HepG2 (cell line): Measurements from ENCODE around the gene UTP4. TPM values are rescaled to one million over a fixed set of nuclear protein-coding genes. Genes with fewer than 3 reads are reported as not detected.

ENCODE experiments used
- ELF3 ChIP-seq: IDR thresholded peaks from 2 replicates; pipeline ENCODE4 v1.6.1; 2016; ENCODE audit warnings: missing genetic modification reagents, missing compliant biosample characterization
- ETS1 ChIP-seq: sonication (generic); formaldehyde crosslinking; IDR thresholded peaks from 2 replicates; pipeline ENCODE4 v1.4.0; 2020; ENCODE audit warnings: missing genetic modification reagents
- FOXP1 ChIP-seq, 2 experiments: fragments of 450-650 bp in 1 of 2; IDR thresholded peaks; 2 replicates each; pipeline ENCODE4 v1.6.1; 2017 to 2018; ENCODE audit warnings: antibody characterized with exemption in 1 of 2
- FUBP1 ChIP-seq: sonication (generic); formaldehyde crosslinking; IDR thresholded peaks from 2 replicates; pipeline ENCODE4 v1.5.1; 2020; ENCODE audit warnings: missing genetic modification reagents, mild to moderate bottlenecking, borderline replicate concordance
- KAT8 ChIP-seq: IDR thresholded peaks from 2 replicates; pipeline ENCODE4 v1.6.1; 2016; ENCODE audit warnings: missing genetic modification reagents, missing compliant biosample characterization
- KLF15 ChIP-seq: sonication (generic); formaldehyde crosslinking; IDR thresholded peaks from 2 replicates; pipeline ENCODE4 v1.8.1; 2023; ENCODE audit warnings: borderline replicate concordance, mild to moderate bottlenecking, inconsistent platforms, missing genetic modification reagents, mixed read lengths
- MEF2D ChIP-seq: sonication (generic); formaldehyde crosslinking; IDR thresholded peaks from 2 replicates; pipeline ENCODE4 v1.5.1; 2020; ENCODE audit warnings: mild to moderate bottlenecking, missing genetic modification reagents
- MTA3 ChIP-seq: sonication (generic); formaldehyde crosslinking; IDR thresholded peaks from 2 replicates; pipeline ENCODE4 v1.4.0; 2020; ENCODE audit warnings: missing genetic modification reagents
- NFIB ChIP-seq: sonication (generic); formaldehyde crosslinking; IDR thresholded peaks from 2 replicates; pipeline ENCODE4 v1.9.0; 2021; ENCODE audit warnings: missing genetic modification reagents, mild to moderate bottlenecking, borderline replicate concordance
- PCBP2 ChIP-seq: fragments of 200-400 bp; formaldehyde crosslinking; optimal IDR thresholded peaks from 2 replicates; pipeline ENCODE3; 2018; ENCODE audit warnings: low read length, low read depth; ENCODE audit not compliant: poor library complexity, severe bottlenecking
- RELA ChIP-seq: sonication (generic); formaldehyde crosslinking; IDR thresholded peaks from 2 replicates; pipeline ENCODE4 v1.4.0; 2020; ENCODE audit warnings: missing genetic modification reagents
- SPEN ChIP-seq: sonication (generic); formaldehyde crosslinking; IDR thresholded peaks from 2 replicates; pipeline ENCODE4 v1.5.1; 2020; ENCODE audit warnings: low read depth, mild to moderate bottlenecking, missing genetic modification reagents
- SRSF4 ChIP-seq: fragments of 200-400 bp; formaldehyde crosslinking; IDR thresholded peaks from one replicate; pipeline ENCODE4 v1.6.1; 2018; ENCODE audit warnings: mild to moderate bottlenecking, low read depth, low read length, moderate library complexity; ENCODE audit not compliant: poor library complexity, severe bottlenecking
- SUZ12 ChIP-seq: fragments of 150-350 bp; IDR thresholded peaks from 2 replicates; pipeline ENCODE4 v1.6.1; 2014; ENCODE audit warnings: low read depth, low read length
- TFE3 ChIP-seq: IDR thresholded peaks from 2 replicates; pipeline ENCODE4 v1.6.1; 2016
- ZNF124 ChIP-seq: sonication (generic); formaldehyde crosslinking; IDR thresholded peaks from 2 replicates; pipeline ENCODE4 v1.4.0; 2020; ENCODE audit warnings: missing genetic modification reagents
- ZNF207 ChIP-seq: fragments of 450-650 bp; IDR thresholded peaks from 2 replicates; pipeline ENCODE4 v1.6.1; 2016; ENCODE audit warnings: antibody characterized with exemption, borderline replicate concordance
- ZNF513 ChIP-seq: sonication (generic); formaldehyde crosslinking; conservative IDR thresholded peaks from 2 replicates; pipeline ENCODE4 v1.5.0; 2020; ENCODE audit warnings: missing genetic modification reagents
- ZNF644 ChIP-seq: IDR thresholded peaks from 2 replicates; pipeline ENCODE4 v1.6.1; 2016; ENCODE audit warnings: low read depth
- ZNF720 ChIP-seq: sonication (generic); formaldehyde crosslinking; IDR thresholded peaks from 2 replicates; pipeline ENCODE4 v1.4.0; 2020; ENCODE audit warnings: missing genetic modification reagents
- ZSCAN30 ChIP-seq: sonication (generic); formaldehyde crosslinking; IDR thresholded peaks from 2 replicates; pipeline ENCODE4 v1.5.0; 2020; ENCODE audit warnings: mild to moderate bottlenecking, missing genetic modification reagents
- polyA plus RNA-seq, 8 experiments: library from polyadenylated mRNA; depleted of rRNA in 3 of 8; stranded (reverse) in 7 of 8; unstranded in 1 of 8; fragments of >200 nt; fragmentation: Illumina TruSeq in 4 of 8; extraction: Trizol in 4 of 8; gene quantifications; 2 replicates each; pipeline versions ENCODE4 v1.2.1 to v1.2.3, GENCODE V29; 2011 to 2016; ENCODE audit warnings: low read depth in 4 of 8, missing spikeins in 1 of 8, mixed read lengths in 1 of 8; ENCODE audit not compliant: insufficient read depth in 1 of 8
- total RNA-seq, 5 experiments: library from RNA; depleted of rRNA; stranded (reverse); fragments of >200 nt; fragmentation: Illumina TruSeq; extraction: Trizol; gene quantifications; 2 replicates each; pipeline ENCODE4 v1.2.3, GENCODE V29; 2016; ENCODE audit warnings: low read depth in 1 of 5
- TF ChIP-seq, protein P1 (sequence below): sonication (generic); formaldehyde crosslinking; IDR thresholded peaks from 2 replicates; pipeline ENCODE4 v1.4.0; 2020; ENCODE audit warnings: mild to moderate bottlenecking, missing genetic modification reagents

UTP4 gene
- total and polyA plus RNA-seq, 2 of the 13 experiments (the other 11 are each of a cell fraction or from before 2014, with no cell fraction given): 30.0 to 85.8 TPM

DNA sequence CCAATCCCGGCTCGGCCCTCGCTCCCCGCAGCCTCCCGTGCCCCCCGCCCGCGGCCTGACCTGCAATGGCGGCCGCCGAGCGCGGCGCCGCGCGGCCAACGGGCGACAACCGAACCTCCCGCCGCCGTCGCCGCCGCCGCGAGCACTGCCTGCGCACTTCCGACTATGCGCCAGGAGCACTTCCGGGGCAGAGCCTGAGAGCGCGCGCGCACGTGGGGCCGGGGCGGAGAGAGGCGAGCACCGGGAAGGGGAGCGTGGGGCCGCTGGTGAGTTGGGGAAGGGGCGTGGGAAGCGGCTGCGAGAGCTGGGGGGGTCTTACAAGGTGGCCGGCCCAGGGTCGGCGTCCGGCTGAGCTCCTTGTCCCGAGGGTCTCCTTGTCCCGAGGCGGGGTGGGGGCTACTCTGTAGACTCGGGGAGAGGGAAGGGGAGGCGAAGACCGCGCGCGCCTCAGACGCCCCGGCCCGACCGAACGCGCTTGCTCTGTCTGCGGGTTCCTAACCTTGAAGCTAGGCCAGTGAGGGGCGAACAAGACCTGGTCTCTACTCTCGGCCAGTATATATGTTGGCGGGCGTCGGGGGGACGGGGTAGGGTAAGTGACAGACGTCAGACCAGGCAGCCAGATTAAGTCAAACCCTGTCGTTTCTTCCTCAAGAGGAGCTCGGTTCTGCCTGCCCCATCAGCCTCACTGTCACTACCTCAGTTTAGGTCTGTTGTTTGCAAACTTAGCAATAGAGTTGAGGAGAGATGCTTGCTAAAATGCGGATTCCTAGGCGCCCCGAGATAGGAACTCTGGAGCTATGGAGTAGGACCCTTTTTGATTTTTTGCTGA lies at the start of gene UTP4, which contains the start of gene CHTF8 (continued):
- TF ChIP-seq NFIB (no peak), FUBP1 (CRISPR knock-in tag) (no peak), ZNF124 (CRISPR knock-in tag) (no peak), RELA (CRISPR knock-in tag) (no peak; the same call in 1 of the 2 replicates), ZNF720 (CRISPR knock-in tag) (no peak), ETS1 (CRISPR knock-in tag) (no peak), SPEN (peak; percentile 88), FOXP1 (IDR thresholded peaks at IDR 0.05) (no peak), FOXP1 (CRISPR knock-in tag; IDR thresholded peaks at IDR 0.05) (0 out of 2 replicates have a peak, but pooled peaks have one; percentile 29), SRSF4 (no peak), TFE3 (CRISPR knock-in tag) (peak; percentile 49; the same call in 1 of the 2 replicates), SUZ12 (no peak), KLF15 (CRISPR knock-in tag) (peak; percentile 34; the same call in 1 of the 2 replicates), MTA3 (no peak), ELF3 (CRISPR knock-in tag) (peak; percentile 64), KAT8 (CRISPR knock-in tag) (peak; percentile 76; the same call in 1 of the 2 replicates), MEF2D (CRISPR knock-in tag) (peak; percentile 44; the same call in 1 of the 2 replicates), ZNF644 (CRISPR knock-in tag) (no peak), PCBP2 (no peak), ZNF513 (0 out of 2 replicates have a peak, but pooled peaks have one; percentile 82), ZSCAN30 (CRISPR knock-in tag) (no peak), ZNF207 (no peak)
- TF ChIP-seq, protein P1, sequence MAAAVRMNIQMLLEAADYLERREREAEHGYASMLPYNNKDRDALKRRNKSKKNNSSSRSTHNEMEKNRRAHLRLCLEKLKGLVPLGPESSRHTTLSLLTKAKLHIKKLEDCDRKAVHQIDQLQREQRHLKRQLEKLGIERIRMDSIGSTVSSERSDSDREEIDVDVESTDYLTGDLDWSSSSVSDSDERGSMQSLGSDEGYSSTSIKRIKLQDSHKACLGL: peak; percentile 99
